Pancreas (tissue), 10 donors: ENCODE data around the gene VASN. TPM values are rescaled to one million over a fixed set of nuclear protein-coding genes. Genes with fewer than 3 reads are reported as not detected.

Source experiments
- ATAC-seq, 4 donors: fragments of 200-7000 bp; cut with Tn5 transposase; one replicate each; pipeline versions ENCODE4 v1.8.0 to v1.9.1; 2020; ENCODE audit warnings: mild to moderate bottlenecking in 4 of 4, moderate library complexity in 4 of 4
- DNase-seq, 6 donors: peaks; one replicate each; pipeline ENCODE4 v3.0.0-alpha.2; 2020
- FAIRE-seq: peaks from 2 replicates; lab custom pipeline; 2012; peaks lifted over from hg19 to GRCh38; lab: Jason Lieb, UNC
- H3K27ac ChIP-seq, 4 donors: fragments of 200-600 bp; sonication (generic); 1 replicate in 3 of 4; 2 replicates in 1 of 4; pipeline versions ENCODE4 v1.5.0 to v1.8.0; 2020
- H3K27me3 ChIP-seq, 4 donors: fragments of 200-600 bp; one replicate each; pipeline ENCODE4 v1.8.0; 2021
- H3K36me3 ChIP-seq, 3 donors: fragments of 200-600 bp; sonication (generic) in 1 of 3; one replicate each; pipeline versions ENCODE4 v1.5.0 to v1.8.0; 2020 to 2021
- H3K4me1 ChIP-seq, 3 donors: fragments of 200-600 bp; one replicate each; pipeline ENCODE4 v1.8.0; 2021
- H3K4me3 ChIP-seq, 4 donors: fragments of 200-600 bp; sonication (generic) in 2 of 4; one replicate each; pipeline versions ENCODE4 v1.5.0 to v1.8.0; 2020 to 2021
- H3K9me3 ChIP-seq, 4 donors: fragments of 200-600 bp; one replicate each; pipeline ENCODE4 v1.8.0; 2021
- CTCF ChIP-seq, 4 donors: fragments of 200-600 bp; sonication (generic) in 3 of 4; IDR thresholded peaks; one replicate each; pipeline versions ENCODE4 v1.5.0 to v1.8.0; 2021; ENCODE audit warnings: antibody characterized with exemption in 4 of 4
- WGBS, 2 donors: extraction: QIAGEN DNeasy Blood & Tissue Kit; methylation state at CpG; one replicate each; pipeline ENCODE4 v1.1.7; 2013; 5-methylcytosine and 5-hydroxymethylcytosine counted together
- intact Hi-C, 3 donors: fragments of 100-400 bp; cut with DNase I; formaldehyde crosslinking; loops; one replicate each; pipeline versions ENCODE4 v1.11.1 to v1.14.2; 2022
- polyA plus RNA-seq, 2 donors: library from polyadenylated mRNA; stranded (reverse); fragments of 200-250 nt; gene quantifications; one replicate each; pipeline ENCODE4 v1.2.3, GENCODE V29; 2013
- total RNA-seq, 6 donors: library from RNA; stranded (reverse); fragmentation: NEBNext Ultra II Directional in 4 of 6; extraction: Animal tissue kit (Norgen Biotek cat#: 25700) in 4 of 6; gene quantifications; one replicate each; pipeline versions ENCODE4 v1.2.1 to v1.2.4, GENCODE V29; 2021 to 2023
- donor health status: healthy with polysubstance abuse.
- donor health status: DM: no; HTN: no; CAD: no; lungs with moderate emphysema.
- donor health status: DM: no; HTN: no; CAD: no.
- donor health status: control.
- donor health status: control.
- donor health status: Bipolar disorder and iron deficiency.
- donor health status: DM: yes; HTN: yes; CAD: no.
- donor health status: DM: no; HTN: no; CAD: no.
- donor health status: DM: no; HTN: no; CAD: no.
- donor health status: DM: yes; HTN: yes; CAD: no.

VASN gene
- total and polyA plus RNA-seq, 8 donors: 3.1 to 14.8 (median 8.5) TPM

- no peak for TF ChIP-seq CTCF (IDR thresholded peaks at IDR 0.05)
- peak in 1 of 6 donors; percentile 66 for DNase-seq
- no peaks in the 10 kb centered on the region for H3K4me1 ChIP-seq
- H3K4me3 ChIP-seq: no peak overlapping the region
- H3K27ac ChIP-seq: no peak overlapping the region
- H3K27me3 ChIP-seq: no peaks in the 10 kb centered on the region
- 91 to 95% methylated on average over 12 of the region's 12 CpGs for WGBS, 2 donors
- H3K36me3 ChIP-seq: no peaks in the 10 kb centered on the region
- FAIRE-seq: no peak
- no peaks in the 10 kb centered on the region for H3K9me3 ChIP-seq
- ATAC-seq: no peak
- intact Hi-C loops: loop anchor here in 1 of 3 donors (5.0 kb wide), 1 partner anchor 40 kb away; no protein-coding TSS in a partner anchor
Observed at GRCh38 chr16:4361944-4362311, 9.7 kb upstream of the VASN start.

DNA sequence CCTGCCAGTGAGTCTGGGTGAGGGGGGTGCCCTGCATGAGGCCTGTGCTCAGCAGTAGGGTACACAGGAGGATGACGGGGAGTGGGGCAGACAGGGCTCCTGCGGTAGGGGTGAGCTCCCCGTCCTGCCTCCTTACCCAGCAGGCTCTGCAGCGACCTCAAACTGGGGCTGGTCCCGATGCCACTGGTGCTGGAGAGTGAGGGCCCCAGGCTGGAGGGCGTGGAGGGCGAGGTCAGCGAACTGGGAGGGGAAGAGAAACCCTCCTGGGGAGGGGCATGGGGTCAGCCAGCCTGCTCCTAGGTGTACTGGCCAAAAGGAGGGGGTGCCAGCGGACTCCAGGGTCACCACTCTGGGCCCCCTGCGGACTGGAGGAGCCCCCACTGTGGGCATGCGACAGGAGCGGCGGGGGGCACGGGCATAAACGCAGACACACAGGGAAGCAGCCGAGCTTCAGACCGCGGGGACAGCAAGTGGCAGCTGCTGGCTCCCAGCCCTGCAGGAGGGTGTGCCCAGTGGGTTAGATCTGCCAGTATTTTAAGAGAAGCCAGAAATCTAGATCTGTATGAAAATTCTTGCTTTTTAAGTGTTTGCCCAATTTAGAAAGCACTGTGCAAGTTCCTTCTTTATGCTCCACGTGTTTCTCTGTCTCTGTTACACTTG is 9.0 kb upstream of the VASN start:
- 89 to 92% methylated on average over 17 to 19 of the region's 19 CpGs for WGBS, 2 donors
- FAIRE-seq (no peak), ATAC-seq (no peak), DNase-seq (peak in 1 of 6 donors; percentile 70)
- intact Hi-C loops: loop anchor here in 1 of 3 donors (5.0 kb wide), 1 partner anchor 40 kb away; no protein-coding TSS in a partner anchor
- Histone ChIP-seq H3K36me3 (no peaks in the 10 kb centered on the region), H3K27me3 (no peaks in the 10 kb centered on the region), H3K4me3 (no peak overlapping the region), H3K4me1 (no peaks in the 10 kb centered on the region), H3K27ac (no peak overlapping the region), H3K9me3 (no peaks in the 10 kb centered on the region)
- no peak for TF ChIP-seq CTCF (IDR thresholded peaks at IDR 0.05)

GRCh38 chr16:4364196-4365013 is 7.2 kb upstream of the VASN start:
- WGBS, 2 donors: 89 to 94% methylated on average over 34 to 37 of the region's 37 CpGs
- Histone ChIP-seq H3K36me3 (no peaks in the 10 kb centered on the region), H3K4me1 (no peaks in the 10 kb centered on the region), H3K27ac (no peak overlapping the region), H3K4me3 (no peak overlapping the region), H3K9me3 (no peaks in the 10 kb centered on the region), H3K27me3 (no peaks in the 10 kb centered on the region)
- intact Hi-C loops: loop anchor here in 1 of 3 donors (5.0 kb wide), 1 partner anchor 38 kb away; no protein-coding TSS in a partner anchor
- TF ChIP-seq CTCF (IDR thresholded peaks at IDR 0.05): no peak
- peak in 3 of 6 donors; percentile 52 to 84 (median 54) for DNase-seq
- FAIRE-seq: no peak
- no peak for ATAC-seq

GRCh38 chr16:4365014-4365406 is 6.6 kb upstream of the VASN start:
- intact Hi-C loops: no loop called here
- whole genome bisulfite sequencing, 2 donors: 95% methylated on average over 10 of the region's 10 CpGs
- FAIRE-seq: no peak
- H3K4me1 ChIP-seq: no peaks in the 10 kb centered on the region
- no peak for ATAC-seq
- no peak for DNase-seq
- H3K36me3 ChIP-seq: no peaks in the 10 kb centered on the region
- H3K27ac ChIP-seq: no peak overlapping the region
- no peaks in the 10 kb centered on the region for H3K27me3 ChIP-seq
- no peak for TF ChIP-seq CTCF (IDR thresholded peaks at IDR 0.05)
- H3K9me3 ChIP-seq: no peaks in the 10 kb centered on the region
- H3K4me3 ChIP-seq: no peak overlapping the region
